Suprapubic skin (tissue), 3 donors: Measurements from ENCODE around the gene EVL.

Source experiments
- CTCF ChIP-seq, 2 donors: fragments of 200-600 bp in 1 of 2; fragments of 450-650 bp in 1 of 2; sonication (generic) in 1 of 2; IDR thresholded peaks; one replicate each; pipeline ENCODE4 v1.5.1; 2016 to 2019; ENCODE audit warnings: antibody characterized with exemption in 2 of 2, mild to moderate bottlenecking in 1 of 2, moderate library complexity in 1 of 2
- POLR2AphosphoS5 ChIP-seq, 3 donors: sonication (generic); formaldehyde crosslinking; IDR thresholded peaks; one replicate each; pipeline ENCODE4 v1.6.1; 2017; ENCODE audit warnings: antibody characterized with exemption in 3 of 3

- no peak for TF ChIP-seq CTCF (IDR thresholded peaks at IDR 0.05)
- TF ChIP-seq POLR2AphosphoS5 (IDR thresholded peaks at IDR 0.05), result no peak
Observed at GRCh38 chr14:100111931-100112704, 46.9 kb downstream of the EVL start.
